NCI-H2107 treated with DMSO at 0.1 percent for 48 hours (cell line): ENCODE data around the gene VPS37C.

Source experiments
- DNase-seq: peaks from one replicate; lab custom pipeline; 2025; ENCODE audit not compliant: unreplicated experiment; lab: John Stamatoyannopoulos, UW

The VPS37C gene

GRCh38 chr11:61134801-61135257 is 26.4 kb downstream of the VPS37C start:
- DNase-seq, result no peak

GRCh38 chr11:61133956-61134662 is 27.1 kb downstream of the VPS37C start:
- DNase-seq, result no peak

DNA sequence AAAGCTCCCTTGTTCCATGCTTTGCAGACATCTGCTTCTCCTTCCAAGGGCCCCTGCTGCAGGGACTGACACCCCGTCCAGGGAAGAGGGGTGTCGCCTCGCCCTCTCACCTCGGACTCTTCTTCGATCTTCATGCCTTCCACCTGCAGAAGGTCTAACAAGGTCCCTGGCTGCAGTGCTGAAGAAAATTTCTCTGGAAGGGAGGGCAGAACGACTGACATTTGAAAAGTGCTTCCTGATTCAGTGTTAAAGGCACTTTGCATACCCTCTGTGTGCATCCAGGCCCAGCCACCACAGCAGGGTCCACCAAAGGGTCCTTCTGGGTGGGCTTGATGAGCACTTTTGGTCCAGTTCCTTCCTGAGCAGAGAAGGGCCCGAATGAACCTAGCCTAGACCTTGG is 28.1 kb downstream of the VPS37C start:
- no peak for DNase-seq

DNA sequence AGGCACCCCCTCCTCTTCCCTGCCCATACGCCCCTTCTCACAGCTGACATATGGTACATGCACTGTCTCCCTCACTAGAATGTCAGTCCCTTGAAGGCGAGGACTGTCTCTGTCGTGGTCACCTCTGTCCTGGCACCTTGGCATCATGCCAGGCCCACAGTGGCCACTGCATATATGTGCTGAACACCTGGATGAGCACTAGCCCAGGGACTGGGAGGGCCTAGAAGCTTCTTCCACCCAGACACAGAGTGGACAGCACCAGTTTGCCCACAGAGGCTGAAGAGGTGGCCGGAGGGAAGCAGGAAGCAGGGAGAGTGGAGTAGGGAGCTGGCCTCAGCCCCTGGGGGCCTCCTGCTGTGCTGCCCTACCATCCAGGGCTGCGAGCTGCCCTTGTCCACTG is 28.6 kb downstream of the VPS37C start:
- no peak for DNase-seq

- no peak for DNase-seq
These were observed 29.1 kb downstream of the VPS37C start for GRCh38 chr11:61131998-61132555.

- DNase-seq, result no peak
These were observed 29.6 kb downstream of the VPS37C start for GRCh38 chr11:61131586-61131985.

GRCh38 chr11:61131186-61131585 is 30.0 kb downstream of the VPS37C start:
- no peak for DNase-seq

- DNase-seq, result no peak
These were observed 31.3 kb downstream of the VPS37C start for GRCh38 chr11:61129639-61130523.

DNA sequence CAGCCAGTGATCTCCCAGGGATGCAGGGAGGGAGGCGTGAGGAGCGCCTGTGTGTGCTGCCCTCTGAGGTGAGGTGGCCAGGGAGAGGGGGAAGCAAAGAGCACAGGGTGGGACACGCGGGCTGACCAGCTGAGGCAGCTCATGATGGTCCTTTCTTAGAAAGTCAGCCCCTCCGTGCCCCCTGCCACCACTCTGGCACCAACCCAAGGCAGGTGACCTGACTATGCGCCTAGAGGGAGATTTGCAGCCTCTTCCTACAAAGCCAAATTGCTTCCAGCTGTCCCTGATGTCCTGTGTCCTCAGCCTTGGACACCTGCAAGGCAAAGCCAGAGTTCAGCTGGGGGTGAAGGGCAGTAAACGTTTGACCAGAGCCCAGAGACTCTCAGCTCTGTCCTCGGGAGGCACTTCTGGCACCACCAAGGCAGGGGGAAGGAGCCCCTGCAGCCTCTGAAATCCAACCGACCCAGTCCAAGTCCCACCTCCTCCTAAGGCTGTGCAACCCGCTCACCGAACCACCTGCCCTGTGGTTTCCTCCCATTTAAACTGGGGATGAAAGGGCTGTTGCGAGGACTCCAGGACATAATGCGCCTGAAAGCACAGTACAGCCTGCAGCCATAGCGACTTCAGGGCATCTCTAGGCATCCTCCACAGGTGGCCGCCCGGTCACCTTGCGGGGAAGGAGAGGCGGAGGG is 32.1 kb downstream of the VPS37C start:
- DNase-seq, result no peak

GRCh38 chr11:61127991-61128390 is 33.2 kb downstream of the VPS37C start:
- no peak for DNase-seq

- DNase-seq, result no peak
These were observed 35.0 kb downstream of the VPS37C start for GRCh38 chr11:61126256-61126655.

DNA sequence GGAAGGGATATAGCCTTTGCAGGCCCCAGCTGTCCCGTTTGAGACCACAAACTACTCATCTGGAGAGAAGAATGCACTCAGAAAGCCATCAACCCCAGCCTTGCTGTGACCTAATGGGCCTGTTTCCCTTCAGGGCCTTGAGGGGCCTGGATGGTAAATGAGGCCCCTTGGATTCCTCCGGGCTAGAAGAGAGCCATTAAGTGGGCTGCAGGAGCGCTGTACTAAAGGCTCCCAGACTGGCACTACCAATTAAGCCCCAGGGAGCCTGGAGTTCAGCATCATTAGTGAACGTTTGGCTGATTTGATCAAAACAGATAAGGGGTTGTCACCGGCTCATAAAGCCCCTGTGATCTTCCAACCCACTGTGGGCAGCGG is 35.9 kb downstream of the VPS37C start:
- DNase-seq, result no peak

- DNase-seq, result no peak
These were observed 36.5 kb downstream of the VPS37C start for GRCh38 chr11:61124574-61125309.

DNA sequence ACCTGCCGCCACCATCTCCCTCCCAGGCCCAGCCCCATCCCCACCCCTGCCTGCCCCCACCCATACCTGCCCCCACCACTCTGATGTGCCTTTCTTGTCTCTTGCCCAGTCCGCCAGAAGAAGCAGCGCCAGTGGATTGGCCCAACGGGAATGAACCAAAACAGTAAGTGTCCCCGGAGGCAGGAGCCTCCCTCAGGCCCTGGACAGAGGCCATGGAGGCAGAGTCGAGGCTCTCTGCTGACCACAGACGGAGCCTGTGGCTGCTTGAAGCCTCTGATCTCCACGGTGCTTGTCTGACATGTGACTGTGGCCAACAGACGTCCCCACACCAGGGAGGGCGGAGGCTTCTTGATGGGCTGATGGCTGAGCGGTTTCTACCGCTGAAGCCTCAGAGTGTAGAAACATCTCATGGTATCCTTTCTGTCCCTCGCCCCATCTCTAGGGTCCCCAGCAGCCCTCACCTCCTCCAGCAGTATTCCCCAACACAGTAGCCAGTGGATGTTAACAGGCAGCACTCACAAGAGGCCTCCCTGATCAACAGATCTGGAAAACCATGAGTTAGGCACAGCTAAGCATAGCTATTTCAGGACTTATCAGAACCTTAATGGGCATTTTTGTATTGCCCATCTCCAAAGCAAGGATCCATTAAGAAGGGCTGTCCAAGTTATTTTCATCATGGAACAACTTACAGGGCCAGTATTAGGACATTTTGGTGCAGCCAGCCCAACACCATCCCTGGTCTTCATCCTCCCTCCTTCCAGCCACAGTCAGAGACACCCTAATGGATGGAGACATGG is 37.3 kb downstream of the VPS37C start:
- no peak for DNase-seq

GRCh38 chr11:61122761-61123160 is 38.5 kb downstream of the VPS37C start:
- no peak for DNase-seq

- DNase-seq, result no peak
These were observed 39.3 kb downstream of the VPS37C start for GRCh38 chr11:61121917-61122316.

- DNase-seq, result no peak
These were observed 39.9 kb downstream of the VPS37C start for GRCh38 chr11:61121192-61121831.

- DNase-seq, result no peak
These were observed 40.5 kb downstream of the VPS37C start for GRCh38 chr11:61120706-61121191.

DNA sequence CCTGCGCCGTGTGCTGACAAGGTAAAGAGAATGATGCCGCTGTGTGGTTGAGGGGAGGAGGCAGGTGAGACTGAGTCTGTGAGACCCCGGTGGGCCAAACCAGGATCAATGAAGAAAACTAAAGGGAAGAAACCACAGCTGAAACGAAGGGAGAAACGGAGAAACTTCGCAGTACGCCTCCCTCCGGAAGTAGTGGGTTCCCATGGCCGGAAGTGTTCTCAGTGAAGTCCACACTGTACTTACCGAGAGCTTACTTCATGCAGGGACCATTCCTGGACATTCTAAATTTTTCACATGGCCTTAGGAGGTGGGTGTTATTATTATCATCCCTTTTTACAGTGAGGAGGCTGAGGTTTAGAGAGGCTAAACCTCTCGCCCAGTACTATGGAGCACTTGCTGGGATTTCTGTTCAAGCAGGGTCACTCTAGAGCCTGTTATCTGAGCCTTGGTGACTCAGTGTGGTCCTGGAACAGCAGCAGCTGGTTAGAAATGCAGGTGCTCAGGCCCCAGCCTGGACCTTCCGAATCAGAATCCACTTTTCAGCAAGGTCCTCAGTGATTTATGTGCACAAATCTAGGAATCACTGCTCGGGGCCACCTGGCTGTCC is 41.0 kb downstream of the VPS37C start:
- no peak for DNase-seq
